ENCODE measurements around the gene SDCBP2. TPM values are rescaled to one million over a fixed set of nuclear protein-coding genes. Genes with fewer than 3 reads are reported as not detected.

SDCBP2 gene
- polyA plus RNA-seq, 1 donor (not counting 4 experiments of a cell fraction or from before 2014, with no cell fraction given), result 36.0 TPM

DNA sequence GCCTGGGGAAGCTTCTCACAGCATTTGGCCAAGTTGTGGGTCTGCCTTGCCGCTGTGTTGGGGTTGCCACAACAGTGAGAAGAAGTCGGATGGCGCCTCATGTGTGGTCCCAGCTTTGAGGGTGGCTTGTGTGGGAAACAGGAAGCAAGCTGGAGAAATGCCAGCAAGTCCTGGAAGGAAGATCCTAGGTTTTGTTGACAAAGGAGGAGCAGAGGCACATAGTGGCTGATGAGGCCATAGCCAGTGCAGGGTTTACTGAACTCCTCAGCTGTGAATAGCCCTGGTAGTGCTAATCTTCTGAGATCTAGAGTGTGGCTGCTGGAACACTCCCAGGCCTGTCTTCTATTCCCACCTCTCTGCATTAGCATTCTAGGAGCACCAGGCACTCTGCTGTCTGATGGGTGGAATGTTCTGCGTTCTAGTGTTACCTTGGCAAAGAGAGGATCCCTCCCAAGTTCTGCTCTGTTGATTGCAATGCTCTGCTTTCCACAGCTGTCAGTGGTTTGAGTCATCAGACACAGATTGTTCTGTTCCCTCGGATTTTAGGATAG lies 37.7 kb downstream of the SDCBP2 start:
- Histone ChIP-seq H3K27me3 (ENCODE audit: control insufficient read depth, extremely low read depth, insufficient read depth, low read length) (no peaks in the 10 kb centered on the region), H3K79me2 (ENCODE audit: control insufficient read depth, insufficient read depth, low read length) (no peaks in the 10 kb centered on the region), H4K20me1 (ENCODE audit: control insufficient read depth, extremely low read depth, insufficient read depth, low read length) (no peaks in the 10 kb centered on the region), H3K9ac (ENCODE audit: control insufficient read depth, extremely low read depth, insufficient read depth, low read length) (no peak overlapping the region), H3K4me1 (ENCODE audit: control insufficient read depth, extremely low read depth, insufficient read depth, low read length) (no peaks in the 10 kb centered on the region), H3K27ac (ENCODE audit: control insufficient read depth, insufficient read depth, low read length) (no peak overlapping the region), H3K9me3 (ENCODE audit: control insufficient read depth, low read depth, low read length) (no peaks in the 10 kb centered on the region), H3K9me1 (ENCODE audit: control insufficient read depth, extremely low read depth, insufficient read depth, low read length) (no peaks in the 10 kb centered on the region), H3K4me2 (ENCODE audit: control insufficient read depth, extremely low read depth, insufficient read depth, low read depth, low read length) (no peak overlapping the region), H2AFZ (ENCODE audit: control insufficient read depth, low read length) (no peak overlapping the region), H3K36me3 (ENCODE audit: control insufficient read depth in 2 of 2, extremely low read depth in 1 of 2, insufficient read depth in 2 of 2, low read length in 2 of 2) (peaks cover 0 to 1% of the 10 kb centered on the region in 2 experiments), H3K4me3 (ENCODE audit: control insufficient read depth in 2 of 3, extremely low read depth in 1 of 3, insufficient read depth in 2 of 3, low read depth in 1 of 3, low read length in 3 of 3) (no peak overlapping the region)
- TF ChIP-seq EZH2 (IDR thresholded peaks at IDR 0.05; ENCODE audit: low read length), result no peak
- no peak for TF ChIP-seq CTCF (optimal IDR thresholded peaks at IDR 0.05 in 1 of 3, IDR thresholded peaks at IDR 0.05 in 1 of 3, conservative IDR thresholded peaks at IDR 0.05 in 1 of 3; ENCODE audit: extremely low read depth in 1 of 3, insufficient read depth in 2 of 3, low read length in 3 of 3)
- DNase-seq (ENCODE audit: low read depth, low spot score), result no peak
- dilution Hi-C loops (cut with MboI; ENCODE audit: extremely low pct_ligation_motif_present, low sequenced_read_pairs), result no loop called here
- FAIRE-seq, result no peak

DNA sequence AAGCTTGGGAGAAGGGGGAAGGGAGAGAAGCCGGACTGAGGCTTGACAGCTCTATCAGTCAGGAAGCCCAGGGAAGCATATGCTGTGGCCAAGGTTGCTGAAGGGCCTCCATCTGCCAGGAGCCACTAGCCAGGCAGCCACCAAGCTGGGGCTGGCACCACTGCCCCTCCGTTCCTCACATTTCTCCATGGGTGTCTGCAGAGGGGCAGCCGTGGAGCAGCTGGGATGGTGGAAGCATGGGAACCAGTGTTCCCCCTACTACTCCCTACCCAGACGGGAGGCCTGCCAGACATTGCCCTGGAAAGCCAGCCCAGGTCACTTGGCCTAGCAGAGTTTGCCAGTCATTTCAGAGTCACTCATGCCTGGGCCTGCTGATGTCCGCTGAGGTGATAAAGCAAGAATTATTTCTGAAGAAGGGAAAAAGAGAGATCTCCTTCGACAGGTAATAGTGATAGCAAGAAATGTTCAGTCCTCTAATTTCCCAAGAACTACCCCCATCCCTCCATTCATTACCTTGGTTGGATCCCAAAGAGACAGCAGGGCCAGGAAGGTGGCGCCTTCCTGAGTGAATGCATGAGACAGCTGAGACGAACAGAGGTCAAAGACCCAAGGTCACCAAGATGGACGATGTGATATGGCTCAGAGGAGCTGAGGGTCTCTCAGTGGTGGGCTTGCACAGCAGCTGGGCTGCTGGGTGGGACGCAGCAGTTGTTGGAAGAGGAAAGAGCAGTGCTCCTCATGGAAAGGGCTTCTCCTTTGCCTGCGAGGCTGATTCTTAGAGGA lies 41.0 kb downstream of the SDCBP2 start:
- Histone ChIP-seq H3K79me2 (ENCODE audit: control insufficient read depth, insufficient read depth, low read length) (no peaks in the 10 kb centered on the region), H3K36me3 (ENCODE audit: control insufficient read depth in 2 of 2, extremely low read depth in 1 of 2, insufficient read depth in 2 of 2, low read length in 2 of 2) (no peaks in the 10 kb centered on the region), H3K4me2 (ENCODE audit: control insufficient read depth, extremely low read depth, insufficient read depth, low read depth, low read length) (no peak overlapping the region), H3K9ac (ENCODE audit: control insufficient read depth, extremely low read depth, insufficient read depth, low read length) (no peak overlapping the region), H3K27ac (ENCODE audit: control insufficient read depth, insufficient read depth, low read length) (no peak overlapping the region), H3K27me3 (ENCODE audit: control insufficient read depth, extremely low read depth, insufficient read depth, low read length) (no peaks in the 10 kb centered on the region), H4K20me1 (ENCODE audit: control insufficient read depth, extremely low read depth, insufficient read depth, low read length) (no peaks in the 10 kb centered on the region), H3K4me1 (ENCODE audit: control insufficient read depth, extremely low read depth, insufficient read depth, low read length) (no peaks in the 10 kb centered on the region), H2AFZ (ENCODE audit: control insufficient read depth, low read length) (no peak overlapping the region), H3K9me1 (ENCODE audit: control insufficient read depth, extremely low read depth, insufficient read depth, low read length) (no peaks in the 10 kb centered on the region), H3K9me3 (ENCODE audit: control insufficient read depth, low read depth, low read length) (no peaks in the 10 kb centered on the region), H3K4me3 (ENCODE audit: control insufficient read depth in 2 of 3, extremely low read depth in 1 of 3, insufficient read depth in 2 of 3, low read depth in 1 of 3, low read length in 3 of 3) (no peak overlapping the region)
- dilution Hi-C loops (cut with MboI; ENCODE audit: extremely low pct_ligation_motif_present, low sequenced_read_pairs), result no loop called here
- FAIRE-seq (no peak), DNase-seq (ENCODE audit: low read depth, low spot score) (no peak)
- TF ChIP-seq EZH2 (IDR thresholded peaks at IDR 0.05; ENCODE audit: low read length) (no peak), CTCF (optimal IDR thresholded peaks at IDR 0.05 in 1 of 3, IDR thresholded peaks at IDR 0.05 in 1 of 3, conservative IDR thresholded peaks at IDR 0.05 in 1 of 3; ENCODE audit: extremely low read depth in 1 of 3, insufficient read depth in 2 of 3, low read length in 3 of 3) (no peak)

Data from keratinocyte (primary cell).